HG03432 (cell line): ENCODE results near the gene CLSTN1.

Experiments used
- ATAC-seq: cut with Tn5 transposase; IDR thresholded peaks from one replicate; pipeline ENCODE4 v1.9.1; 2021; ENCODE audit warnings: mild to moderate bottlenecking, moderate library complexity; ENCODE audit not compliant: unreplicated experiment

The CLSTN1 gene

GRCh38 chr1:9732123-9732971 lies 91.4 kb downstream of the CLSTN1 start:
- no peak for ATAC-seq

- no peak for ATAC-seq
Observed at GRCh38 chr1:9731561-9731960, 92.2 kb downstream of the CLSTN1 start.

GRCh38 chr1:9731051-9731537 lies 92.7 kb downstream of the CLSTN1 start:
- no peak for ATAC-seq

GRCh38 chr1:9730096-9730901 lies 93.5 kb downstream of the CLSTN1 start:
- no peak for ATAC-seq

GRCh38 chr1:9729523-9729922 lies 94.2 kb downstream of the CLSTN1 start:
- ATAC-seq, result no peak

GRCh38 chr1:9728451-9729295 lies 95.1 kb downstream of the CLSTN1 start:
- no peak for ATAC-seq

- no peak for ATAC-seq
Observed at GRCh38 chr1:9726905-9727595, 96.7 kb downstream of the CLSTN1 start.

- no peak for ATAC-seq
Observed at GRCh38 chr1:9726406-9726805, 97.4 kb downstream of the CLSTN1 start.

GRCh38 chr1:9724706-9725476 lies 98.9 kb downstream of the CLSTN1 start:
- ATAC-seq, result peak; percentile 73

- no peak for ATAC-seq
Observed at GRCh38 chr1:9723926-9724325, 99.8 kb downstream of the CLSTN1 start.

GRCh38 chr1:9723068-9723805 lies 100.5 kb downstream of the CLSTN1 start:
- ATAC-seq, result no peak

GRCh38 chr1:9722378-9722749 lies 101.4 kb downstream of the CLSTN1 start:
- no peak for ATAC-seq

GRCh38 chr1:9721606-9722377 lies 102.0 kb downstream of the CLSTN1 start:
- ATAC-seq, result no peak

- ATAC-seq, result no peak
Observed at GRCh38 chr1:9720785-9721605, 102.8 kb downstream of the CLSTN1 start.

- no peak for ATAC-seq
Observed at GRCh38 chr1:9719978-9720722, 103.6 kb downstream of the CLSTN1 start.

GRCh38 chr1:9718006-9718680 lies 105.6 kb downstream of the CLSTN1 start:
- ATAC-seq, result peak; percentile 9
